Measurements from ENCODE around the gene IL13RA2. TPM values are rescaled to one million over a fixed set of nuclear protein-coding genes. Genes with fewer than 3 reads are reported as not detected.

IL13RA2 gene
- total and polyA plus RNA-seq, 2 of the 8 experiments (the other 6 are each of a cell fraction or from before 2014, with no cell fraction given), result not detected

DNA sequence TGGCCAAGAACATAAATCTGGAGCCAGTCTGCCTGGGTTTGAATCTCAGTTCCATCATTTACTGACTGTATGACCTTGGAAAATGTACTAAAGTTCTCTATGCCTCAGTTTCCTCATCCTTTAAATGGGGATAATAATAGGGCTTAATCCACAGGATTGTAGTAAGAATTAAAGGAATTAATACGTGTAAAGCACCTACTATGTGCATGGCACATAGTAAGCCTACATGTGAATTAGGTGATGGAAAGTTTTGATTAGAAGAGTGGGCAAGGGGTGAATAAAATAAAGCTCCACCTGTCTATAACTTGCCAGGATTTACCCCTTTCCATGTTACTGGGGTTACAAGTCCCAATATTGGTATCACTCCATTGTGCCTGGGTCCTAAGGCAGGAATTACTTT is 35.8 kb upstream of the IL13RA2 start:
- no peak overlapping the region for H3K27ac ChIP-seq (ENCODE audit: low read depth, low read length)
- H2AK5ac ChIP-seq (ENCODE audit: low read depth, low read length), result no peak overlapping the region
- no peak overlapping the region for H3K4me3 ChIP-seq (ENCODE audit: extremely low read depth in 1 of 4, insufficient read depth in 2 of 4, low read depth in 3 of 4, low read length in 4 of 4)
- H2BK12ac ChIP-seq (ENCODE audit: low read depth, low read length), result no peak overlapping the region
- H4K20me1 ChIP-seq (replicated peaks in 1 of 2; ENCODE audit: control insufficient read depth in 1 of 2, insufficient read depth in 2 of 2, low read length in 2 of 2), result no peaks in the 10 kb centered on the region
- no peak overlapping the region for H4K5ac ChIP-seq (ENCODE audit: insufficient read length, low read depth, low read length)
- H3K4me1 ChIP-seq (replicated peaks in 1 of 4; ENCODE audit: control insufficient read depth in 3 of 4, insufficient read depth in 4 of 4, low read length in 3 of 4), result no peaks in the 10 kb centered on the region
- H2AFZ ChIP-seq (ENCODE audit: low read length), result no peak overlapping the region
- no peak overlapping the region for H3K4me2 ChIP-seq (ENCODE audit: insufficient read depth in 1 of 2, low read depth in 2 of 2, low read length in 2 of 2)
- H3K14ac ChIP-seq (ENCODE audit: insufficient read length), result no peak overlapping the region
- H2BK15ac ChIP-seq (ENCODE audit: low read length), result no peak overlapping the region
- no peak overlapping the region for H3K9ac ChIP-seq (replicated peaks in 1 of 4; ENCODE audit: extremely low read depth in 1 of 4, low read depth in 3 of 4, low read length in 3 of 4)
- H3K56ac ChIP-seq (replicated peaks; ENCODE audit: insufficient read length, low read depth, low read length), result no peak overlapping the region
- no peaks in the 10 kb centered on the region for H3K79me1 ChIP-seq (ENCODE audit: low read depth, low read length)
- H3K23ac ChIP-seq (ENCODE audit: insufficient read length), result no peak overlapping the region
- H4K8ac ChIP-seq (ENCODE audit: extremely low read depth, insufficient read depth, low read length), result no peak overlapping the region
- H4K91ac ChIP-seq (replicated peaks; ENCODE audit: insufficient read length, low read length), result no peak overlapping the region
- no peaks in the 10 kb centered on the region for H3K9me3 ChIP-seq (ENCODE audit: insufficient read depth in 2 of 2, low read depth in 1 of 2, low read length in 1 of 2)
- ChIA-PET POLR2A (ENCODE audit: partially characterized antibody) (no interaction called here), CTCF (ENCODE audit: partially characterized antibody) (interaction anchor here (1.8 kb wide), 1 partner anchor 13 kb away, joined by 5 read pairs; no protein-coding TSS in a partner anchor)
- no peak overlapping the region for H2BK120ac ChIP-seq (replicated peaks; ENCODE audit: low read depth, low read length)
- H3K36me3 ChIP-seq (ENCODE audit: control insufficient read depth in 2 of 4, insufficient read depth in 4 of 4, low read length in 3 of 4), result no peaks in the 10 kb centered on the region
- H3K18ac ChIP-seq (ENCODE audit: extremely low read depth, low read length), result no peak overlapping the region
- H3K4ac ChIP-seq (replicated peaks; ENCODE audit: insufficient read length, low read depth, low read length), result no peak overlapping the region
- WGBS, 2 experiments (ENCODE audit: extremely low coverage in 1 of 2, insufficient coverage in 1 of 2, insufficient read length in 1 of 2, insufficient replicate concordance in 2 of 2, low coverage in 1 of 2, low lambda C conversion rate in 2 of 2, missing lambda C conversion rate in 1 of 2), result 83% methylated on average over 1 of the region's 1 CpG; no CpG with 5 or more reads in 1 of the 2 experiments
- H3K23me2 ChIP-seq (ENCODE audit: low read depth, low read length), result no peaks in the 10 kb centered on the region
- no peak overlapping the region for H2BK5ac ChIP-seq (ENCODE audit: low read depth, low read length)
- TF ChIP-seq NRF1 (IDR thresholded peaks at IDR 0.05; ENCODE audit: low read depth, low read length), result no peak
- no peaks in the 10 kb centered on the region for H3K79me2 ChIP-seq (ENCODE audit: control insufficient read depth in 1 of 2, insufficient read depth in 2 of 2, low read length in 2 of 2)
- H2BK20ac ChIP-seq (ENCODE audit: low read length), result no peak overlapping the region
- no peak for FAIRE-seq
- no peak for DNase-seq (ENCODE audit: low read depth in 1 of 2, low spot score in 2 of 2)
- no peaks in the 10 kb centered on the region for H3K27me3 ChIP-seq (replicated peaks in 1 of 4; ENCODE audit: control insufficient read depth in 3 of 4, extremely low read depth in 1 of 4, insufficient read depth in 3 of 4, low read length in 3 of 4)
